GM18499 (cell line): ENCODE results near the gene MAPK6.
"Not testable (repeated sequence)": the region's sequence is repeated elsewhere in the genome, so short reads cannot be mapped to it uniquely, and the experiment has no call there.

ENCODE experiments used
- ATAC-seq: cut with Tn5 transposase; IDR thresholded peaks from one replicate; pipeline ENCODE4 v1.9.1; 2021; ENCODE audit warnings: moderate number of reproducible peaks; ENCODE audit not compliant: insufficient read depth, unreplicated experiment

Gene MAPK6

GRCh38 chr15:52018693-52019393, at the start of gene MAPK6:
Gene MAPK6 (plus strand): TSS chr15:52019219. CDS start chr15:52046461, 27,242 bp downstream.
- ATAC-seq = peak; percentile 39

- ATAC-seq = no peak
These were observed 49.3 kb upstream of the MAPK6 start for GRCh38 chr15:51969728-51970127.

GRCh38 chr15:51970132-51970817, 48.7 kb upstream of the MAPK6 start:
- ATAC-seq = no peak

GRCh38 chr15:51971032-51971374, 48.0 kb upstream of the MAPK6 start:
- ATAC-seq = peak; percentile 16

- peak; percentile 67 for ATAC-seq
These were observed 47.5 kb upstream of the MAPK6 start, which contains the start of gene LEO1 for GRCh38 chr15:51971375-51972133. Gene LEO1 (minus strand): TSS chr15:51971778. CDS start chr15:51971745, 33 bp downstream.

GRCh38 chr15:51973220-51973619, 45.8 kb upstream of the MAPK6 start:
- no peak for ATAC-seq

- ATAC-seq = no peak
These were observed 45.2 kb upstream of the MAPK6 start for GRCh38 chr15:51973775-51974174.

GRCh38 chr15:51982013-51982769, 36.8 kb upstream of the MAPK6 start:
- peak; percentile 93 for ATAC-seq

GRCh38 chr15:51982770-51983103, 36.3 kb upstream of the MAPK6 start:
- ATAC-seq = no peak

- ATAC-seq = no peak
These were observed 27.9 kb upstream of the MAPK6 start for GRCh38 chr15:51991141-51991540.

- ATAC-seq = no peak
These were observed 26.1 kb upstream of the MAPK6 start for GRCh38 chr15:51992953-51993352.

- ATAC-seq = no peak
These were observed 16.7 kb upstream of the MAPK6 start for GRCh38 chr15:52002351-52002750.

GRCh38 chr15:52003089-52003488, 15.9 kb upstream of the MAPK6 start:
- not testable (repeated sequence) for ATAC-seq

- no peak for ATAC-seq
These were observed 15.3 kb upstream of the MAPK6 start for GRCh38 chr15:52003710-52004109.

- no peak for ATAC-seq
These were observed 14.2 kb upstream of the MAPK6 start for GRCh38 chr15:52004806-52005205.

- peak; percentile 62 for ATAC-seq
These were observed 13.0 kb upstream of the MAPK6 start for GRCh38 chr15:52005748-52006701.

- peak; percentile 20 for ATAC-seq
These were observed 12.2 kb upstream of the MAPK6 start for GRCh38 chr15:52006702-52007340.

GRCh38 chr15:52008359-52008697, 10.7 kb upstream of the MAPK6 start:
- ATAC-seq = no peak
